CD4-positive, alpha-beta T cell treated with Interleukin-2 at 100 ng/mL for 4 hours (primary cell): ENCODE measurements around the gene RAI1.

Source experiments
- DNase-seq: peaks from one replicate; pipeline ENCODE4 v3.0.0-alpha.2; 2020; ENCODE audit warnings: low spot score

Gene RAI1

DNA sequence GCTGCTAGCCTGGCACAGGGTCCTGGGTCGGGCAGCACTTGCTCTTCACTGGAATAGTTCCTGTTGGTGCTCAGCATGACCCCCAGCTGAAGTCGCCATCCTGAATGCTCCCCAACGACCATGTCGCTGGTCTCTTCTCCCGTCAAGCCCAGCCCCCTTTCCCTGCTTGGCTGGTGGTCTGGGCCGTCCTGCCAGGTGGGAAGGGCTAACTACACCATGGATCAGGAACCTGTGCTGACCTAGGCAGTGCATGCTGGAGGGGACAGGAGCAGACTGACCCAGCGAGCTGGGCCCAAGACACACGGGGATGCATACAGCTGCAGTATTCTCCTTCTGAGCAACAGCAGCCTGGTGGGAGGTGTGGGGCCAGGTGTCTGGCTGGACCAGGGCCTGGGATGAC, 164.7 kb downstream of the RAI1 start:
- DNase-seq, result no peak

- no peak for DNase-seq
Observed at GRCh38 chr17:17846645-17847044, 165.4 kb downstream of the RAI1 start.

- DNase-seq, result no peak
Observed at GRCh38 chr17:17847118-17847689, 165.9 kb downstream of the RAI1 start.

DNA sequence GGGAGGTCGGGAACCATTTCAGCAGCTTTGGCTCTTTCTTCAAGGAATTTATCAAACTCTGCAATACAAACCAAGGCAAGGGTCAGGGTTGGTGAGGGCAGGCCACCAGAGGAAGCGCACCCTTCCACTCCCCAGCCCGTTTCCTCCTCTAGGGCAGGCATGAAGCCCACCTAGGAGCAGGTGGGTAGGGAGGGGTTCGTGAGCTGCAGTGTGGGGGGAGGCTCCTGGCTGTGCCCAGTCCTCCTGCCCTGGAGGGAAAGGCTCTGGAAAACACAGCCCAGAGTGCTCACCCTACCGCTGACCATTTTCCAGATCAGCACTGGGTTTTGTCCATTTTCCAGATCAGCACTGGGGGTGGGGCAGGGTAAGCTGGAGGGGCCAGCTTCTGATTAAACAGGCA, 166.5 kb downstream of the RAI1 start:
- no peak for DNase-seq

DNA sequence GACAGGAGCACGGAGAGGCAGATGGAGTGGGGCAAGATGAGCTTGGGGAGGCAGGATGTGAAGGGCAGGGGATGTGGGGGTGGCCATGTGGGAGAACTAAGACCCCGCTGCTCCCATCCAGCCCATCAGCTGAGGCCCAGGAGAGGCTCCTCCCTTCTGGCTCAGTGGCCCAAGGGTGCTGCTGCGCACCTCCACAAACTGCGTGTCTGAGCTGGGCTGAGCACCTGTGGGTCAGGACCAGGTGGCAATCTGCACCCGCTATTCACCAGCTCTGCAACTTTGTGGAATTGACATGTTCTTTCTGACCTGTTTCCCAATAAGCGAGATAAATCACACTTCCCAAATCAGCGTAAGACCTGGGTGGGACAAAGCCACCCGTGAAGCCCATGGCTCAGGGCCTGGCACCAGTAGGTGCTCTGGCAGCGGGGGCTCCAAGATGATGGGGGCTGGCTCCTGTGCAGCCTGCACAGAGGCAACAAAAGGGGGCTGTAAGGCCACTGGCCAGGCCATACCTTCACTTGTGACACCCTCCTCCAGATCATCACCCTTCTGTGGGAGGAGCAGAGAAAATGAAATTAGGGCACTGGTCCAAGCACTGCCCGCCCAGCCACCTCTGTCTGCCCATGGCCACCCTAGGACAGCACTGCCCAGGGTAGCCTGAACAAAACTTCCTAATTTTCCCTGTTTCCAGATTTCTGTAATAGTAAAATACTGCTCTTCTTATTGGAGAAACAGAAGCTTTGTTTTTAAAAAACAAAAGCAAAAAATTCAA, 167.2 kb downstream of the RAI1 start:
- DNase-seq, result no peak

- DNase-seq, result peak; percentile 91
Observed at GRCh38 chr17:17849147-17849820, 168.0 kb downstream of the RAI1 start.

DNA sequence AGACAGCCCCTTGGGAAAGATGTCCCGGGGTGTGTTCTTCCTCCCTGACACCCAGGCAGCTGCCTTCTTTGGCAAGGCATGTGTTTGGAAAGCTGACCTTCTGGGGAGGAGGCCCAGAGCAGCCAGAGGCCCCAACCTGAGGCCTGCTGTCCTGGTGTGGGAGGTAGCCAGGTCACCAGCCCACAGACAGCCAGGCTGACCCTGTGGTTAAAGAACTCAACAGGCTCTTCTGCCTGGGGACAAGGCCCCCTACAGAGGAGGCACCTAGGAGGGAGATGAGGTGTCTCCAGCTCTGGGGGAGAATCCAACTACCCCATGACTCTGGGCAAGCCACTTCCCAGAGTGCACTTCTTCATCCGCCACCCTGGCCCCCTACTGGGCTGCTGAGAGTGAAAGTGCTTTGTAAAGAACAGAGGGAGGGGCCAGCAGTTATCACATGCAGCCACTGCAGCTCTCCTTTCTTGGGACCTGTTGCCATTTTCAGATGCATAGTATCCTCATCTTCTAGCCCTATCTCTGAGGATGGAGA, 168.7 kb downstream of the RAI1 start:
- peak; percentile 79 for DNase-seq

DNA sequence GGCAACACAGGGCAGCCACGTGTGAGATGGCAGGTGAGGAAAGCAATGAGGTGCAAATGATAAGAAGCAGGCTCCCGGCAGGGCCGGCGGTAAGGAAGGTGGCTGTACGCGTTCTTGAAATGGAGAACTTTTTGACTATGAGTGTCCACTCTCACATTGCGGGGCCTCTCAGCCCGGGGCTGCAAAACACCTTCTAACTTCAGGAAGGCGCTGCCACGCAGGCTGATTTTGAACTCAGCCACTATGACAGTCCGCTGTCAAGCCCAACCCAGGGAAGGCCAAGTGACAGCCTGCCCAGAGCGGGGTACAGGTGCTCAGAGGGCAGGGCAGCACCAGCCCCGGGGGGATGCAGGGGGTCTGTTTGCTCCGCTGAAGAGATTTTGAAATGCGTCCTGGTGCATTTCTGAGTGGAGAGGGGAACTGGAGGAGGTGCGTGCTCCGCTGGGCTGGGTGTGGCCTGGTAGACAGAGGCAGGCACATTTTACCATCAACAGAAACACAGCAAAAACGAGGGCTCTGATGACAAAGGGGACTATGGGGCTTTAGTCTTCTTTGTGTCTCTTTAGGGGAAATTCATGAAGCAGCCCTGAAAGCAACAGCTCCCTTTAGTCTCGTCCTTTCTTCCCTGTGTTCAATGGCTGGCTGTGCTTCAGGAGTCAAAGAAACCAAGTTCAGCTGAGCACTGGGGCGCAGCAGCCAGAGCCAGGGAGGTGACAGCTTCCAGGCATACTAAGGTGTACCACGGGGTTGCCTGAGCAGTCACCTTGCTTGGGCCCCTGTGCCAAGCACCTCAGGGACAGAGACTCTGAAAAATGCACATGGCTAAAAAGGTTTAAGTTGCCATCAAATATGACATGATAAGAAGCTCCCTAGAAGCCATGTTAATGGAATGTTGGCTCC, 170.1 kb downstream of the RAI1 start:
- DNase-seq, result no peak

- no peak for DNase-seq
Observed at GRCh38 chr17:17852930-17853329, 171.7 kb downstream of the RAI1 start.

DNA sequence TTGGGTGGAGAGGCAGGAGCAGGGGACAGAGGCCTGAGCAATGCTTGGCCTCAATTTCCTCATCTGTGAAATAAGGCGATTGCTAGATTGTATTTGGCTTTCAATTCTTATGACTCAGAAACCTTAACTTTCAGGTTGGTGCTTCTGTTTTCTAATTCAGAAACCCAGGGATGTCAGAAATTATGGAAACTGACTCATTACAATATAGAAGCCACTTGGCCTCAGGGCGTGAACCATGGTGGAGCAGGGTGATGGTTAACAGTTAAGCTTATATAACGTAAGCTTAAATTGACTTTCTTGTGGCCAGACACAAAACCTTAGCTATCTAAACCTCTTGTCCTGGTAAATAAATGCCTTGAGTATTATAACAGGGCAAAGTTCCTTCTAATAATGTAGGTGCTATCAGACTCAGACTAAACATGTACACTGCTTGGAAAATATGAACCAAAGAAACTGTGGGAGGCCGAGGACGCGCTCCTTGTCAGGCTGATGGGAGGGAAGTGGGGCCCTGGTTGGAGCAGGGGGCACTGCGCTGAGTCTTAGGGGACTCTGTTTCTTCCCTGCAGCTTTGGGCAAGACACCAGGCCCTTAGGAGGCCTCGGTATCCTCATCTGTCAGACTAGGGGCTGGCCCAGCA, 172.7 kb downstream of the RAI1 start:
- DNase-seq, result no peak

DNA sequence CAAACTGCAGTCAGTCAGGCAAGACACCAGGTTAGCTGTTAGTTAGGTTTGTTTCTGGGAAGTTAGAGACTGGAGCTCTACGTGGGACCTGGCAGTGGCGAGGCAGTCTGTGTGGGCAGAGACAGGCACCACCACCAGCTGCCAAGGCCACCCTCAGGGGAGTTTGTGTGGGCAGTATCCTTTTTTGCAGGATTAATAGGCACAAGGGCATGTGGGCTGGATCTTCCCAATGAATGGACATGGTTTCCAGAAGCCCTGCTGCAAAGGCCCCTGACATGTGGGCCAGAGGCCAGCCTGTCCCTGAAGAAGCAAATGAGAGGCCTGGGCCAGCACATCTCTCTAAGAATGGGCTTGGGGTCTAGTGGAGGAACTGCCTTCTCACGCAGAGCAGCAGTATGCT, 174.7 kb downstream of the RAI1 start:
- no peak for DNase-seq

DNA sequence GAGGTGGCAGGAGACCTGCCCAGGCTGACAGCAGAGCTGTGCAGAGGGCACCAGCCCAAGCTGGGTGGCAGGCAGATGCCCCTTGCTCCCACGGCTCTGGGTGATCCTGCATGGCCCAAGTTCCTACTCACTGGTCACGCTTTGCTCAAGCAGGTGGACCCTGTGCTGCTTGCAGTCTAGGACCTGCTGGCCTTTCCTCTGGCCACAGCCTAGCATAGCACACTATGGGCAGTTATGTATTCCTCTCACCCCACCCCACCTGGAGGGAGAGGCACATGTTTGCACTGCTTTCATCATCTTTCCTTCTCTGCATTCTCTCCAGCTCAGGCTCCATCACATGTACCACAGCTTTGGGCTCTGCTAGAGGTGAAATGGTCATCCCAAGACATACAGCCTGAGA, 175.1 kb downstream of the RAI1 start:
- no peak for DNase-seq

- no peak for DNase-seq
Observed at GRCh38 chr17:17857496-17857895, 176.2 kb downstream of the RAI1 start.

GRCh38 chr17:17859909-17860765, 178.9 kb downstream of the RAI1 start:
- peak; percentile 76 for DNase-seq

DNA sequence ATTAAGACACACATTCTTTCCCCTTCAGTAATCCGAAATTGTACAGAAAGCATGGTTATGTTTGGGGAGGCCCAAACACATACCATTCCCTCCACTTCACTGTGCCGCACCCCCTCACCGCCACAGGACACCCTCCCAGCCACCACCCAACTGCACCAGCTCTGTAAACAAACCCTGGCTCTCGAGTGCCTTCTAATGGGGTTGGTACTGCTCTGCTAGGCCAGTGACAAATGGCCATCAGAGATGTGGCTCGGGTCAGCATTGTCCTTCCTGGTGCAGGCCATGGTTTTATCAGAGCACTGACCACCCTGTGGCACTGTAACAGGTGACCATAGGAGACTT, 179.5 kb downstream of the RAI1 start:
- no peak for DNase-seq
